Putamen (tissue), 1 donor: ENCODE data around the gene TM2D1.

ENCODE experiments used
- DNase-seq: peaks from one replicate; pipeline ENCODE4 v3.0.0-alpha.2; 2016; ENCODE audit warnings: low spot score

Gene TM2D1

DNA sequence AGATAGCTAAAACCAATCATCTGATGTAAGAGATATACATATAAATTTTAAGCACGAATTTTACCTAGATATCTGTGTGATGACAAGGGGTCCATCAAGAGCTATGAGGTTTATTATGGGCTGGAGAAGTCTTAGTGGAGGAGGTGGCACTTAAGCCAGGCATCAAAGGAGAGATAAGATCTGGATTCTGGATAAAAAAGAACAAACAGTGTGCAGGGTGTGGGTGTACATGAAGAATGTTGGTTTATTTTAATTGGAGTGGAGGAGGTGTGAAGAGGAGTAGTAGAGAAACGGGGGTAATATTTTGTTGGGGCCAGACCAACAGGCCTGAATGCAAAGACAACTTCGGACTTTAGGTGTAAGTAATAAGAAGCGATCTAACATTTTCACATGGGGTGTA is 80.6 kb downstream of the TM2D1 start:
- no peak for DNase-seq

DNA sequence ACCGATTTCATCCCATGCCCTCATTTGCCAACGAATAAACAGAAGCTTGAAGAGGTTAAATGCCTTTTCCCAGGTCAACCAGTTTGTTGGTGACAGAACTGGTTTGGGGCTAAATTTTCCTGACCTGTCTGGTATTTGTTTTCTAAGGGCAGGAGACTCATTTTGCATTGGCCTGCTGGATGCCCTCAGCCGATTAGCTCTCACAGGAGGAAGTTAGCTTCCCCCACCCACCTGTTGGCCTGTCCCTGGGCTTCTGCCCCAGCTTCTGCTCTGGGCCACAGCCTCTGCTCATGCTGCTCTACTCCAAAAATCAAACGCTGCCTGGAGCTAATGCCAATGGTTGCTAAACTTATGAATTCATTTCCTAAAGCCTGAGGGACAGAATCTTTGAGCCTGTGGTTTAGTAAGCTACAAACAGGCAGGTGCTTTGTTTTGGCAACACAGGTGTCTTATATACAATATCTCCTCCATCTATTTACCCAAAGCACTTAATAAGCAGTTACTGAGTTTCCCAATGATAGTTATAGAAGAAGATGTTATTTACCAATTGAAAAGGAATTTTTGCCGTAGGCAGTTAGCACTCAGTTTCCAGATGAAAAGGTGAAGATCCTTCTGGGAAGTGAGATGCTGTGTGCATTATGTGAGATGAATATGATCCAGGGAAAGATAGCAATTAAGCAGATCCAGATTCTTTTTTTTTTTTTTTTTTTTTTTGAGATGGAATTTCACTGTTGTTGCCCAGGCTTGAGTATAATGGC is 82.3 kb downstream of the TM2D1 start:
- no peak for DNase-seq

DNA sequence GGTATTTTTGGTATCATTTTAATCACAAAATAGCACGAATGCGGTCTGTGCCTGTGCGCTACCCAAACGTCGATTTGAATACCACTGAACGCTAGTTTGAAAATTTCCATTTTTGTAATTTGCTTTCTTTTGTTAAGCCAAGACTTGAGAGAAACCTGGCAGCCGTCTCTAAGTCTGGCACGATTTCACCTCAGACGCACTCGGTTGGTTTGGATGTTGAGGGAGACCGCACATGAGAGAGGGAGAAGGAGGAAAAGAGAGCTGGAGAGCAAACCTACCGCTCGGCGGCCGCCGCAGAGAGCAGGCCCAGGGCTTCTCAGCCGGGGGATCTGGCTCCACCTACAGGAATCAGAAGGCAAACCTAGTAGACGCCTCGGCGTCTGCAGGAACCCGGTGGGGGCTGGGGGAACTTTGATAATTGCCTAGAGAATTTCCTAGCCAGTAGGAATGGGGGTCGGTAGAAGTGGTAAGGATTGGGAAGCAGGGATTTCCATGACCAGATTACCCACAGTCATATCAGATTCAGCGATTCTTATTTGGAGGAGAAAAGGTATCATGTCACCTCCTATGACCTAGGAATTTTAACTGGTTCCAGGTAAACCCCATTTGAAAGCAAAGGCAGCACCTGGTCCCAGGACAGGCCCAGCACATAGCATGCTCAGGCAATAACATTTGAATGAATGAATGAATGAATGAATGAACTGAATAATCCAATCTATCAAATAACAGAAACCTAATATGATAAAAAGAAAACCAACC is 83.2 kb downstream of the TM2D1 start:
- peak; percentile 50 for DNase-seq

DNA sequence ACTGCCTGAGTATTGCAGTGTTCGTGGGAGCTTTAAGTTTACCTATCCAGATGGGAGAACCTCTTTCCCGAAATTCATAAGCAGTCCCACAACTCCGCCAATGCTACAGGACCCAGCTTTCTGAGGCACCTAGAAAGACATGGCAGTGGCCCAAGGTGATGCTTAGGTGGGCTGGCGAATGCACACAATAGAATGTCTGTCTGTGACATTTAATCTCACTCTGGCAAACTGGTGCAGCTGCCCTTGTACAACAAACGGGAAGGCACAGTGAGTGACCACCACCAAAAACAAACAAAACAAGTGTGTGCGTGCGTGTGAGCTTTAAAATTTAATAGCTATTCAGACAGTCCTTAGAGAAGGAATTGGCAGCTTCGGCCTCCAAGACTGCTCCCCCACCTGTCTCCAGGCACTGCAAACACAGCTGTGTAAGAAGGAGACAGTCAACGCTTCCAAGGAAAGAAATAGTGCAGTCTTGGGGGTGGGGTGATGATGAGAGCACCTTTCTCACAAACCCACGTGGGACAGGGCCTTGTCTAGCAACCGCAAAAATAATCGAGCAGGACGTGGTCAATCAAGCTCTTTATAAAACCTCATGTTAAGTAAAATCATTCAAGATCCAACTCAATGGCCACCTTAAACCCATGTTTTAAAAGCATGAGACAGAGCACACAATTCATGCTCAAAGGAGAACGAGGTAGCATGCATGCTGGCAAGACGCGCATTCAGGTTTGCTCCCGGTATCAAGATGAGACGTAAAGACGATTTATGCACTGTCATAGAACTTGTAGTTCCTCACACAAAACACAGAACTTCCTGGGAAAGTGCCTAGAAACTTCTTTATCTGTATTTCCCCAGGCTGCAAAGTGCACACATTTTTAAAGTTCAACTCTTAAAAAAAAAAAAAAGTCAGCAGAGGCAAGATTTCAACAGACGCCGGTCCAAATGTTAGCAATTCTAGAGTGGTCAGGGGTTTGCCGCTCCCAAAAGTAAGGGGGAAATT is 84.1 kb downstream of the TM2D1 start:
- no peak for DNase-seq

DNA sequence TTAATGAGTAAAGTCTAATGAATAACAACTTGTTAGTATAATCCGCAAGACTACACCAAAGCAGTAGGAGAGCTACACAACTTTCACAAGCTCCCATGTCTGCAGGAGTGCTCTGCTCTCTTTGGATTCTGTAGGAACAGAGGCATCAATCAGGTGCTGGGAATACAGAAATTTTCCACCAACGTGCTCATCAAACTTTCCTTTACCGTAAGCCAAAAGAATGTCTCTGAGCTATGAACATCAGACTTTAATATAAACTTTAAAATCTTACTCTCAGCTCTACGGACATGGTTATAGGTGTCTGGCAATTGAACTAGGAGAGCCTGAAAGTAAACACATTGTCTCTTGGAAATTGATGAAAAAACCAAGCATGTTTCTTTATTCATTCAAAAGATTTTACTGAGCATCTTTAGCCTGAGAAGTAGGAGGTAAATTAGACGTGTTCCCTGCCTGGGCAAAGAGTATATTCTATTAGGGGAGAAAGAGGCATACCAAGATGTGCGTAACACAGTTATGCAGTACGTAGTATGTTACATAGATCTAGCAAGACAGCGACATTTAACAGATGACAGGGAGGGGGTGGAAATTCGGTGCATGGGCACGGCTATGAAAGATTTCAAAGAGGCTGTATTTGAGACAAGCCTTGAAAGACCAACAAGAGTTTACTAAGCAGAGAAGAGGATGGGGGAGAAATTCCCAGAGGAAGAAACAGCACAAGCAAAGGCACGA is 85.2 kb downstream of the TM2D1 start:
- no peak for DNase-seq

DNA sequence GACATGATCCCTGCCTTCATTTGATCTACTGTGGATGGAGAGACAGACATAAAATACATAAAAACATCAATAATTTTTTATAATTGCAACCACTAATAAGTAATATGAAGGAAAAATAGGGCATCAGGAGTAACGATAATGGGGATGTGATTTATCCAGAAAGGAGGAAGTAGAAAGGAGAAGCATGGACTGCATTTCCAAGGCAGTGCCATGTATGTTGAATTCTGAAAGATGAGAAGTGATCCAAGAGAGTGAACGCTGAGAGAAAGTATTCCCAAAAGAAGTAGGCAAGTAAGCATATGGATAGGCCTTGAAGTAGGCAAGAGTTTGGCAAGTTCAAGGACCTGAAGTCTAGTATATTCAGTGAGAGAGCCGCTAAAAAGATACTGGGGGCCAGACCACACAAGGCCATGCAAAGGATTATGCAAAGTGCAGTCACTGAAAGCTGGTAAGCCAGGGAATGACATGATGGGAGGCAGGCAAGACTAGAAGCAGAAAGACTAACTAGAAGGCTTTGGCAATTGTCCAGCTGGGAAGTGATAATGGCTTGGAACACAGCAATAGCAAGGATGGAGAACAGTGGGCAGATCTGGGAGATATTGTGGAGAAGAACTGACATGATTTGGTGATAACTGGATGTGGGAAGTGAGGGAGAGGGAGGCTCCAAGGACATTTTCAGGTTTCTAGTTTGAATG is 85.9 kb downstream of the TM2D1 start:
- no peak for DNase-seq

DNA sequence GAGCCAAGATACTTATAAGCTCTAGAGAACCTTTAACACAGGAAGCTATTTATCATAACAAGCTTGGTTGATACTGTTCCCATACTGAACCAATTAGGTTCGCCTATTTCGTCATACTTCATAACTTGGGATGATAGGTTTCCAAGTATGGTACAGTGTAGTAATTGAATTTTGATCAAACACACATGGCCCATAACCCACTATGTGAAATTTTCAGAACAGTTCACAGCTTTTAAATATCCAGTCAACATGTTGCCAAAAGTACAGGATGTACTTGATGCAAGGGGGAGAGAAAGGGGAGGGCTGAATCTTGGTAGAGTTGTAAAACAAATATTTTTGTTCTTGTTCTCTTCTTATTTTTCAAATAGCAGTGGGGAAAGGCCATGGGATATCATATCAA is 86.6 kb downstream of the TM2D1 start:
- DNase-seq = no peak

DNA sequence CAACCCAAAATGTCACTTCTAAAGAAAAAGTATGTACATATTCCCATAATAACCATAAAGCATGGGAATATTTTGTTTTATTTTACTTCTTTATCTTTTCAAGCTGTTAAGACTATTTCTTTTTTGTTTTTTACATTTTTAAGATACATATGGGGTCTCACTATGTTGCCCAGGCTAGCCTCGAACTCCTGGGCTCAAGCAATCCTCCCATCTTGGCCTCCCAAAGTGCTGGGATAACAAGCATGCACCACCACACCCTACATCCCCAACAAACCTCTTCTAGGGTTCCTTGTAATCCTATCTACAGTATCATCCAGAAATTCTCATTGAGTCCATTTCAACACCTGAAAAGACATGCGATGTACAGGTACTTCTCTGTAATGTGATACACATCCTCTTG is 87.5 kb downstream of the TM2D1 start:
- no peak for DNase-seq

DNA sequence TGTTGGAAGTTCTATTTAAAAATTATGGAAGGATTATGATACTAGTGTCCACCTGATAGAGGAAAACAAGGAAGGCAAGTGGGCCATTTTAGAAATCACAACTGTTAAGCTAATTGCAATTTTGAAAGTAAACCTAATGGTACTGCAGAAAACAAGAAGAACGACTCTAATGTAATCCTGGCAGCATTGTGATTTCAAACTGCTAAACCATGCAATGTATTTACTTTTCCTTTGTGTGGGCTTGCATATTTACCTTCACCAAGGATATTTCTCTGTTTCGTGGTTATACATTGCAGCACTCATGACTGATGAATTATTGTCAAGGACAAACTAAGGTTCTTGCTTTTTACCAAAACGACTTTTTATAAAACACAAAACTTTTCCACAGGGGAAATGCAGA is 88.1 kb downstream of the TM2D1 start:
- DNase-seq = no peak

DNA sequence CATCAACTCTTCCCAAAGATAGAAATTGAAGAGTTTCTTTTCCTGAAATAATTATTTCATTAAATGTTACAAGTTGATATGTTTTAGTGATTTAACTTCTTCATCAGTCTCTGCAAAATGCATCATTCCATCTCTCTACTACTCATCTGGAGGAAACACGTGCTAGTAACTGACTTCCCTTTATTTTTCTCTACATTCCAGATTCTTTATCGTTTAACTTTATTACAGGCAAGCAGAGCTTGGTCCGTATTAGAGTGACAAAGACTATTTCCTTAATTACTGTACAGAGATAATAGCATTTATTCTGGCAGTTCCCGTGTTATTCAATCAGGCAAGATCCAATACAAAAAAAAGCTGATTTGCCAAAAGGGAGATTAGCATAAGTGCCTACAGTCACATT is 88.6 kb downstream of the TM2D1 start:
- DNase-seq = no peak

DNA sequence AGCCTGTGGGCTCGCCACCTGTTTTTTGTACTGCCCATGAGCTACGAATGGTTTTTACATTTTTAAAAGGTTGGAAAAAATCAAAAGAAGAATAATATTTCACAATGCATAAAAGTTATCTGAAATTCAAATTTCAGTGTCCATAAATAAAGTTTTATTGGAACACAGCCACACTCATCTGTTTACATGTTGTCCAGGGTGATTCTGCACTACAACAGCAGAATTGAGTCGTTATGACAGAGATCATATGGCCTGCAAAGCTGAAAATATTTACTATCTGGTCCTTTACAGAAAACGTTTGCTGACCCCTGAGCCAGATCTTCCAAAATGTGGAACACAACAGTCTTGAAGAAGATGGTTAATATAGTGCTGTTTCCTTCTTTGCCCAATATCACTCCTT is 89.4 kb downstream of the TM2D1 start:
- DNase-seq = no peak

DNA sequence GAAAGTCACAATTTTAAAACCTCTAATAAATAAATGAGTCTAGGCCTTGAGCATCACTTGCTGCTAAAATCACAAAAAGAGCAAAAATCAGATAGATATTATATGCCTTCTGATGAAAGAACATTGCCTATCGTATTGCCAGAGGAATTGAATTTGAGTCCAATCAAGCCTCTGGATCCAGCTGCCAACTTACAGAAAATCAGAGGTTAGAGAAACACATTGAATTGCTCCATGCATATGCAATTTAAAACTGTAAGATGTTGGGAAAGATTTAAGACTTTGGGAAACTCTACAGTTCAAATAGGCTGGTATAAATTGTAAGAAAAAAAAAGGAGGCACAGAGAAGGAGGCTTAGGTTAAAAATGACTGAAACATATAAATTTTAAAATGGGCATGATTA is 93.5 kb downstream of the TM2D1 start:
- DNase-seq = no peak
